Choroid plexus epithelial cell (primary cell): Measurements from ENCODE around the gene AK8.

Experiments used
- DNase-seq: peaks from one replicate; pipeline ENCODE4 v3.0.0-alpha.2; 2010; ENCODE audit warnings: low read depth
- H3K4me3 ChIP-seq: 2 replicates; pipeline ENCODE4 v1.5.1; 2011; ENCODE audit warnings: low read depth, mild to moderate bottlenecking, control low read depth, low read length, moderate library complexity
- TF ChIP-seq, protein P1 (sequence below): conservative IDR thresholded peaks from 2 replicates; pipeline ENCODE4 v1.5.1; 2011; ENCODE audit warnings: low read depth, mild to moderate bottlenecking, control low read depth, inconsistent platforms, low read length, moderate library complexity

AK8 gene

DNA sequence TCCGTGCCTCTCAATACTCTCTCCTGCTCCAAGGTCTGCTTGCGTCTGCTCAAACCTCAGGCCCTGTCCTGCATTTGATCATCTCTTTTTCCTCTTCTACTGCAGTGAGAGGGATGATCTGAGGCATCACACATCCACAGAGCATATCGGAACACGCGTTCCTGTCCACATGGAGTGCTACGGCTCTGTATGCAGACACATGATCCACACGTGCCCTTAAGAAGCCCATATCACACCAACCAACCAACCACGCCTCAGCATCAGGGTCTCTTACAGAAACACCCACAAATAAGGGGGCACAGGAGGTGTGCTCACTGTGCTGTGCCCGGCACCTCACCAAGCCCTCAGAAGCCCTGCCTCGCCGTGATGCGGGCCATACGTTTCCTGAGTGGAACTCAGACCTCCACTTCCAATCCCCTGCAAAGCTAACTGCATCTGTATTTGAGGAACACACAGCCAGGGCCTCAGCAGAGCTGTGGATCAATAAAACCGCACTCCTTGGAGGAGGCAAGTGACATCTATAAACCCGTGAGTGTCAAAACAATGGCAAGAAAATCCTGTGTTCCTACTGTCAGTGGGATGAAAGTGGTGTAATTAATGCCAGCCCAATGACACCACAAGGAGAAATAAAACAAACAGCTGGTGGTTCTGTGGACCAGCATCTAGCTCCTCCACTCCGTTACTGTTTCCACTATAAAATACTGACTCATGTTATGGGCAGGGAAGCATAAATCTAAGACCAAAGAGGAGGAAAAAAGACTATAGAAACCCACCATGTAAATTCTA is 40.4 kb downstream of the AK8 start:
- no peak overlapping the region for H3K4me3 ChIP-seq
- no peak for DNase-seq
- TF ChIP-seq, protein P1, sequence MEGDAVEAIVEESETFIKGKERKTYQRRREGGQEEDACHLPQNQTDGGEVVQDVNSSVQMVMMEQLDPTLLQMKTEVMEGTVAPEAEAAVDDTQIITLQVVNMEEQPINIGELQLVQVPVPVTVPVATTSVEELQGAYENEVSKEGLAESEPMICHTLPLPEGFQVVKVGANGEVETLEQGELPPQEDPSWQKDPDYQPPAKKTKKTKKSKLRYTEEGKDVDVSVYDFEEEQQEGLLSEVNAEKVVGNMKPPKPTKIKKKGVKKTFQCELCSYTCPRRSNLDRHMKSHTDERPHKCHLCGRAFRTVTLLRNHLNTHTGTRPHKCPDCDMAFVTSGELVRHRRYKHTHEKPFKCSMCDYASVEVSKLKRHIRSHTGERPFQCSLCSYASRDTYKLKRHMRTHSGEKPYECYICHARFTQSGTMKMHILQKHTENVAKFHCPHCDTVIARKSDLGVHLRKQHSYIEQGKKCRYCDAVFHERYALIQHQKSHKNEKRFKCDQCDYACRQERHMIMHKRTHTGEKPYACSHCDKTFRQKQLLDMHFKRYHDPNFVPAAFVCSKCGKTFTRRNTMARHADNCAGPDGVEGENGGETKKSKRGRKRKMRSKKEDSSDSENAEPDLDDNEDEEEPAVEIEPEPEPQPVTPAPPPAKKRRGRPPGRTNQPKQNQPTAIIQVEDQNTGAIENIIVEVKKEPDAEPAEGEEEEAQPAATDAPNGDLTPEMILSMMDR, result no peak

GRCh38 chr9:132834343-132834742 is 43.7 kb downstream of the AK8 start:
- TF ChIP-seq, protein P1, result no peak
- H3K4me3 ChIP-seq, result no peak overlapping the region
- no peak for DNase-seq

- H3K4me3 ChIP-seq, result no peak overlapping the region
- TF ChIP-seq, protein P1, result no peak
- no peak for DNase-seq
These were observed 44.4 kb downstream of the AK8 start for GRCh38 chr9:132833550-132834121.

DNA sequence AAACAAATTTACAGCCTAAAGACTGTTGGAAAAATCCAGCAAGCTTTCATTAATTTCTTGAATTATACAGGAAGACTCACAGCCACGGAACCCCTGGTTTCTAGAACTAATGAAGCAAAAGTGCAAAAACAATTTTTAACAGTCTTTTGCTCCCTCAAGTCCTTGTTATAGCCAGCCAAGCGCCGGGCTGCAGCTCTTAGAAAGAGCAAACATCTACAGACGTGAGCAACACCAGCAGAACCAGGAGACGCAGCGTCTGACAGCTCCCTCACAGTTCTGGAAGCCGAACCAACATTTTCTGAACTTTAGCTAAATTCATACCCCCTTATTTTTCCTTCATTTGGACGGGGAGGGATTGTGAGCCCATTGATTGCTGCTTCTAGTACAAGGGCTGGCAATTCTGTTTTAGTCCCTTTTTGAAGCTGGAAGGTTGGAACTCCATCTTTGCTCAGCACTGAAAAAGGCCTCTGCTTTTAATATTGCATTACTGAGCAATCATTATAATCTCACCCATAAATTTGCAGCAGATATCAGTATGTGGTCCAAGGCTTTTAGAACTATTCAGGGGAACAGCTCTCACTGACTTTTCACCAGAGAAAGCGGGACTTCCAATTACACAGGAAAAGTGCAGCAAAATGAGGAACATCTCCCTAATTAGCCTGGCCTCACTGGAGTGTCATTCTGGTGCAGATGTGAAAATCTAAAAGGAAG is 45.8 kb downstream of the AK8 start:
- no peak for DNase-seq
- no peak overlapping the region for H3K4me3 ChIP-seq
- TF ChIP-seq, protein P1, result no peak

DNA sequence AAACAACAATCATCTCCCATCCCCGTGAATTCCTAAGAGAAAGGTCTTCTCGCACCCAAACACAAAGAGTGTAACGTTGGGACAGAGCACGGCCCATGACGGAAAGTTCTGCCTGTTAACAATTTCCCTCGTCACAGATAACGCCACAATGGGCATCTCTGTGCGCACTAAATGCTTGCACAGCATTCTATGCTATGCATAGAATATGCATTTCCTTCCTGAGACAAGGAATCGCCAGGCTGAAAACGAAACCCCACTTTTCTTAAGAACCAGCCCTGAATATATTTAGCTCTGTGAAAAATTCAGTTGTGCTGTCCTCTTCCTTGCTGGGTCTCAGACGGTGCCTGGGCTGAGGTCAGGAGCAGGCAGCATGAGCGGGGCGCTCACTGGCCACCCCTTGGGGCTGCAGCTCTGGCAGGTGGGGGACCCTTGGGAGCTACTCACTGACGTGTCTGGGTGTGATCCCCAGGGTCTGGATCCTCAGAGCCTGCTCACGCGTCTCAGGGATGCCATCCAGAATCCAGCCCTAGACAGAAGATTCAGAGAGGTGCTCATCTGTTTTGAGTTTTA is 49.8 kb downstream of the AK8 start:
- DNase-seq, result no peak
- TF ChIP-seq, protein P1, result no peak

GRCh38 chr9:132827366-132827765 is 50.7 kb downstream of the AK8 start:
- TF ChIP-seq, protein P1, result no peak
- no peak for DNase-seq
- H3K4me3 ChIP-seq, result no peak overlapping the region

More for the DNA sequence above, 49.8 kb downstream of the AK8 start:
- no peak overlapping the region for H3K4me3 ChIP-seq
